GM19463 (cell line): ENCODE measurements around the gene ABL1.
"Not testable (repeated sequence)": the region's sequence is repeated elsewhere in the genome, so short reads cannot be mapped to it uniquely, and the experiment has no call there.

Experiments used
- ATAC-seq: cut with Tn5 transposase; IDR thresholded peaks from one replicate; pipeline ENCODE4 v1.9.1; 2021; ENCODE audit warnings: mild to moderate bottlenecking, moderate library complexity; ENCODE audit not compliant: unreplicated experiment

ABL1 gene

DNA sequence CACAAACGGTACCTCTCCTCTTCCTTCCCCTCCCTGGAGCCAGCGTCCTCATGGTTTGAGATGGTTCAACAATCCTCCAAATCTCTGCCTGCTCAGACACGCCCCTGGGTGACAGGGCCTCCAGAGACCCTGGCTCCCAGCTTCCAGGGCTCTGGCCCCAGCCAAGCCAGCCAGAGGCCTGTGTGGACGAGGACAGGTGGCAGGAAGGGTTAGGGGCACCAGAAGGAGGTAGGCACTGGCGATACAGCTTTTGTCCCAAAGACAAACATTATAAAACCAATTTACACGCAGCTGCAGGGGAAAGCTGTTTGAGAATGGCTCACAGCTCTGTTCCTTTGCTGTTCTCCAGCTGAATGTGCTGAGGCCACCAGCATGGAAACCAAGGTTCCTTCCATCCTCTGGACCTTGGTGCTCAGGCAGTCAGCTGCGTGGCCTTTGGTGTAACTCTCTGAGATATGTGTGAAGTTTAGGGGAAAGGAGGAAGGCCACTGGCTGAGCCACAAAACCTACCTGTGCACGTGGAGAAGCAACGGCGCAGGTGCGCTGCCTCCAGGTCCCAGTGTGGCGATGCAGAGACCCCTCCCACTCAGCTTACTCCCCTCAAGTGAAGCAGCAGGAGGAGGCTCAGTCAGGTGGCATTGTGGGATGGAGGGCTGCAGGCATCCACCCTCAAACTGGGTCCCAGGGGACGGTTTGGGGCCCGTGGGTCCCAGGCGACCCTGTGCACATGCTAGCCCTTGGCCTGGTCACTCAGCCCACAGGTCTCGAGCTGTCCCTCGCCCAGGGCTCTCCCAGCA lies 65.8 kb downstream of the ABL1 start:
- ATAC-seq = no peak

DNA sequence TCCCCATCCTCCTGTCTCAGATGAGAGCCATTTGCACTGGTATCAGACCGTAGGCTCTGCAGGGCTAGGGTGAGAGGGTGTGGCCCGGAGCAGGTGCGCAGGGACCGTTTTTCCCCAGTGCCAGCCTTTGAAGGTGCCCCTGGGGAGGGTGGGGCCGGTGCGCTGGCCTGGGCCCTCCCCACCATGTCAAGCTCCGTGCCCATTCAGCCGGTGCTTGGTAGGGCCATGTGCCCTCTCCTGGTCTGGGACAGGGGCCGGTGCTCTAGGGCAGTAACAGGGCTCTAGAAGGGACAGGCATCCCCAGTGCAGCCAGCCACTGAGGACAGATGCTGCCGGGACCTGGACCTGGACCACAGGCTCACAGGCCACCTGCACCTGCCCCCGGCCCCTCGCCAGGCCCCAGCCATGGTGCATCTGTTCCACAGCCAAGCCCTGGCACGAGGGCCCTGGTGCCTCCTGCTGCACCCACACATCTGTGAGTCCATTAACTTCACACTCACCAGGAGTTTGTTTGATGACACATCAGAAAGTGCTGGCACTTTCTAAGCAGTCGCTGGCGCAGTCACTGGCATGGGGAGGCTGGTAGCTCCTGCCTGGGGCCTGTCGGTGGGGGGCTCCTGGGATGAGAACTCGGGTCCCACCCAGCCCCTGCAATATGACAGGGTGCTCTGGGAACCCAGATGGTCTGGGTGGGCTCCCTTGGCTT lies 66.6 kb downstream of the ABL1 start:
- no peak for ATAC-seq

DNA sequence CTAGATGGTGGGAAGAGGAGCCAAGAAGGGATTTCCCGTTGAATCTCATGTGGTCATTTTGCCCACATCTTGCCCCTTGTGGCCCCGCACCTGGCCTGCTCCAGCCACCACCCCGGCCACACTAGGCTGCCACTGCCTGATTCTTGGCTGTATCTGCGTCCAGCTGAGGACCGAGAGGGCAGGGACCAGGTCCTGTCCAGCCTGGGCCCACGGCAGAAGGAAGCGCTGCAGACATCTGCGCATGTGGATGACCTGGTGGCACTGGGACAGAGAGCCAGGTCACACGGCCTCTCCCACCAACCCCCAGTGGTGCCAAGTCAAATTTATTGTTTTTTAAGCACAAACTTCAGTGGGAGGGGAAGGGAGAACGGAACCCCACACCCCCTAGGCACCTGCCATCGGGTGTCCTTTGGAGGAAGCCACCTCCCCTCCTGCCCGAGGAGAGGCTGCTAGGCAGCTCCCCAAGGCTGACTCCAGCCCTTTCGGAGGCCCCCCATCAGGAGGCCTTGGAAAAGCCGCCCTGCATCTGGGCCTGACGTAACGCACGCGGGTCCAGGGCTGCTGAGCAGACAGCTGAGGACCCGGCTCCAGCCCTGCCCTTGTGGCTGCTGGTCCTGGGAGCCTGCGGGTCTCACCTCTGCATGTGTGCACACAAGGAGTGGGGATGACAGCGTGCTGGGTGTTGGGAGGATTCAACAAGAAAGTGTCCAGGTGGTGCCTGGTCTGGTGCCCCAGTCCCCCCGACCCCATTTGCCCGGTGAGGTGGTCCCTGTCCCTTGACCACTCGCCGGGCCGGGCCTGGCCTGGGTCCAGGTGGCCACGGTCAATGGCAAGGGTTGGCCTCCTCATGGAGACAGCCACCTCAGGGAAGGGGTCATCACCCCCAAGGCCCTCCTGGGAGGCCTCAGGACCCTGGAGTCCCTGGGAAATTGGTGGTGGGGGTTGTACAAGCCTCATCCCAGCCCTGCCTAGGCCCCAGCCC lies 67.4 kb downstream of the ABL1 start:
- ATAC-seq = no peak

DNA sequence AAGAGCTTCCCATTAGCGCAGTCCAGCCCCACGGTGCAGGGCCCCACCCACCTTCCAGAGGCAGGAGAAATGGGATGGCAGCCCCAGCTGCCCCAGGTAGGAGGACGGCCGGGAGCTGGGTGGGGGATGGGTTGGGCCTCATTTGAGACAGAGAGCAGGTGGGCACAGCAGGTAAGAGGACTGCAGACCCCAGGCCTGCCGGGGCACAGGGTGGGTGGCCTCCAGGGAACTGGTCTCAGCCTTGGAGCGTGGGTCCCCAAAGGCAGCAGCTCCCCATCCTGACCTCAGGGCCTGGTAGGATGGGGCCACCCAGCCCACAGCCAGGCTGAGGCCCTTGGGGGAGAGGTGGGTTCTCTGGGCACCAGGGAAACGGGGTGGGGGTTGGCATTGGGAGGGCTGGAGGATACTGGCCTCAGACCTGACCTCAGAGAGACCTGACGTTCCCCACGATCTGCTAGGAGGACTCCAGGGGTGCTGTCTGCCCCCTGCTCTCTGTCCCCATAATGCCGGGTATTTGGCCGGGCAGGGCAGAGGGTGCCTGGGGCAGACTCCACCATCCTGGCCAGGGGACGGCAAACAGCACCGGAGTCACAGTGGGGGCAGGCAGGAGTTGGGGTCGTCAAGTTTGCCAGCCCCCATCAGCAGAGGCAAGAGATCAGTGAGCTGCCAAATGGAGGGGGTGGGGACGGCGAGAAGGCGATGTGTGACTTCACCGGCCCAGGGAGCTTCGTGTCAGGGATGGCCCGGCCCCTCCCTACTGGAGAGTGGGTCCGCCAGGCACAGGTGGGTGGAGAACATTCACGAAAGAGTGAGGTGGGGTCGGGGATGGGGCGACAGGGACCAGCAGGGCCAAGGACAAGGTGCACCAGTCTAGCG lies 68.4 kb downstream of the ABL1 start:
- no peak for ATAC-seq

DNA sequence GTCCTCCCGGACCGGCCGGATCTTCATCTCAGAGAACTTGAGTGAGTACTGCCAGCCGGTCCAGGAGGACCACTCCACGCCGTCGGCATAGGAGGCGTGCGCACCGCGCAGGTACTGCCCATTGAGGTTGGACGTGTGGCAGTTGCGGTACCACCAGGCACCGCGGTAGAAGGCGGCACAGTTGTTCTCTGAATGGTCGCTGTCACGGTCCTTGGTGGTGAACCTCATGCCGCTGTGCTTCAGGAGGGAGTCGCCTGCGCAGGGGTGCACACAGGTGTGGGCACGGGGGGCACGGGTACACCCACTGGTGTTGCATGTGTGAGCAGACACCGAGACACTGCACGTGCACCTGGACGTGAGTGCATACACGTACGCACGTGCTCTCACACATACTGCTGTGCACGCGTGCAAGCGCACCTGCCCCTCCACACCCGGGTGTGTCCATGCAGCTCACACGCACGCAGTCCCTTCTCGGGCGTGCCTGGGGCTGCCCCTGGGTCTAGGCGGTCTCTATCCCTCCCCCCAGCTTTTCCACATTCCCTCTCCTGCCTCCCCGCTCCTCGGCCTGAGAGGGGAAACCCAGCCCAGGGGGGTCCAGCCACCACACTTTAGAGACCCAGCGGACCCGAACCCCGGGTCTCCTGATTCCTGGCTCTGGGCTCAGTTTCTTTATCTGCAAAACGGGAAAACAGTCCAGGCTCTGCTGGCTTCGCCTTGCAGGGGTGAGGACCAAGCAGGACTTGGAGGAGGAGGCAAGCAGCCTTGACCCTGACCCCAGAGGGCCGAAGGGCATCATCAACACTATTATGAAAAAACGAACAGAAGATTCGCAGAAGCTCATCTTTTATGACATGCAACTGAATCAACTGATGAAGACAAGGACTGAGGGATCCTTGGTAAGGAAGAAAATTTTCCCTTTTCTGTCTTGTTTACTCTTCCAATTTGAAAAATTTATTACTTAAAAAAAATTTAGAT lies 69.3 kb downstream of the ABL1 start:
- no peak for ATAC-seq

DNA sequence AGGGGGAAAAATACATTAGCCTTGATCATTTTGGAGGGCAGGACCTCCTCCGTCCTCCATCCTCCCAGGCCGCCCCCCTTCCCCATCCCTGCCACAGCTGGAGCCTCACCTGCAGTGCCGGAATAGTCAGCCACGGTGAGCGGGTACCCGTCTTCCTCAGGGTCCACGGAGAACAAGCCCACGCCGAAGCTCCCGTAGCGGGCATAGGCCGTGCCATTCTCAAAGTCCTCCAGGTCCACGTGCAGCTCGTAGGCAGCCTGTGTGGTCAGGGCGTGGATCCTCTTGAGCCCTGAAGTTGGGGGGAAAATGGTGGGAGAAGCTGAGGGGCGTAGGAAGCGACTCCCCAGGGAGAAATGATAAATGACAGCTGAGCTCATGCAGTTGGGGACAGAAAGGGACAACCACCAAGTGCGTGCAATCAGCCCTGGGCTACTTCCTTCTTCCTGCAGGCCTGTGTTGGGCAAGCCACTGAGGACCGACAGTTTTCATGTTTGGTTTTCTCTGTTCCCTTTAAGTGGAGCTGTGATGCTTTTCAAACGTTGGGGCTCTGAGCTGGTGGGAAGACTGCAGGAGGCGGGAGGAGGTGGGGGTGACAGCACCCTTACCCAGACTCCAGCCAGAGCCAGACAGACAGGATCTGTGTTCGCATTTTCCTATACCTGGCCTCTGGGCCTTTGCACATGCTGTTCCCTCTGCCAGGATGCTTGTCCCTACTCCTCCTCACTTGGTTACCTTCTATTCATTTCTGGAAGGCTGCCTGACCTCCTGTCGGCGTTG lies 70.3 kb downstream of the ABL1 start:
- no peak for ATAC-seq

DNA sequence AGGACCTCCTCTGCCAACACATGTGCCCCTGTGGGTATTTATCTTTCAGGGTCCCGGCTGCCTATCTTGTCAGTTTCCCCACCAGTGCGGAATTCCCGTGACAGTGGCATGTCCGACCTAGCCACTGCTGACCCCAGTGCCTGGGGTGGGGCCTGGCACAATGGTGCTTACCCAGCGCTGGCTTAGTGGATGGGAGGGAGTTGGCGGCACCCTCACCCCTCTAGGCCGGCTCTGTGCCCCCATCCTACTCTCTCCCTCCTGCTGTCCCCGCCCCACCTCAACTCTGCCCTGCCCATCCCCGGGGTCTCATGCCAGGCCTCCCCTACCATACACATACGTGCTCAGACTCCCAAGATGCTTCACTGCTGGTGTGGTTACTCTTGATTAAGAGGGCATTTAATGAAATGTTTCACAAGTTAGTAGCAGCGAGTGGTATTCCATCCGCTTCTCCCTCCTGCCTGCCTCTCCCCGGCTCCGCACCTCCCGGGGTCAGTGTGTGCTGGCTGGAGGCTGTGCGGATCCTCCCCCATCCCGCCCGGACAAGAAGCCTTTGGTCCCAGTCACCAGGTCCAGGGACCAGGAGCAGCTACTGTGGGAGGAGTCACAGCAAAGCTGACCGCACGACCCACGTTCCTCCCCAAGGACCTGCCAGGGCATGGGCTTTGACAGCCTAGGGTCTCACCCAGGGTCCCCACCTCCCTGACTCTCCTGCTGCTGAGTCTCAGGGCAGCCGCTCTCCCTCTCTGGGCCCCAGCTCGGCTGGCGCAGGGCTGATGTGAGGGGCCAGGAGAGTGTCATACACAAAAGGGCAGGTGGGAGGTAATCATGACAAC lies 71.1 kb downstream of the ABL1 start:
- no peak for ATAC-seq

DNA sequence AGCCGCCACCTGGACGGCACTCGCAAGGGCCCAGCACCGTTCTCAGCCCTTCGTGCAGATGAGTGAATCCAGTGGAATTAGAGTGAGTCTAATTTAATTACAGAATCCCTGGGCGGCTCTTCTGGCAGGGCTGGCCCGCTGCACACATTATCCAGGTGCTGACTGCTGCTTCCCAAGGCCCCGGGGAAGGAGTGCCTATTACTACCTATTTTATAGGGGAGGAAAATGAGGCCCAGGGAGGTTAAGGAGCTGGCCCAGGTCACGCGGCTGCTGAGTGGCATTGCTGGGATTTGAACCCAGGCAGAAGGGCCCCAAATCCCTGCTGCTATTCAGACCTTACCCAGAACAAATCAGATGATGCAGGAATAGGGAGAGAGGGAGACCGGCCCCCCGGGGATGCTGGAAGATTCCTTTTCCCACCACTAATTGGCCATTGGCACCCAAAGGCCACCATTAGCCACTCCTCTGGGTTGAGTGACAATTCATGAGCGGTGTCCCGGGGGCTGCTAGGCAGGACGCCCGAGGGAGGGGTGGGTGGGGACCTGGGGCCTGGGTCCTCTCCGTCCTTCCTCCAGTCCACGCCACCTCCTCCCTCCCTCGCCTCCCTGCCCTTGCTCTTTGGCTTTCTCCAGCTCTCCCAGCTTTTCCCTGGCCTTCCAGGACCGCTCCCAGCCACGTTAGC lies 71.8 kb downstream of the ABL1 start:
- no peak for ATAC-seq

DNA sequence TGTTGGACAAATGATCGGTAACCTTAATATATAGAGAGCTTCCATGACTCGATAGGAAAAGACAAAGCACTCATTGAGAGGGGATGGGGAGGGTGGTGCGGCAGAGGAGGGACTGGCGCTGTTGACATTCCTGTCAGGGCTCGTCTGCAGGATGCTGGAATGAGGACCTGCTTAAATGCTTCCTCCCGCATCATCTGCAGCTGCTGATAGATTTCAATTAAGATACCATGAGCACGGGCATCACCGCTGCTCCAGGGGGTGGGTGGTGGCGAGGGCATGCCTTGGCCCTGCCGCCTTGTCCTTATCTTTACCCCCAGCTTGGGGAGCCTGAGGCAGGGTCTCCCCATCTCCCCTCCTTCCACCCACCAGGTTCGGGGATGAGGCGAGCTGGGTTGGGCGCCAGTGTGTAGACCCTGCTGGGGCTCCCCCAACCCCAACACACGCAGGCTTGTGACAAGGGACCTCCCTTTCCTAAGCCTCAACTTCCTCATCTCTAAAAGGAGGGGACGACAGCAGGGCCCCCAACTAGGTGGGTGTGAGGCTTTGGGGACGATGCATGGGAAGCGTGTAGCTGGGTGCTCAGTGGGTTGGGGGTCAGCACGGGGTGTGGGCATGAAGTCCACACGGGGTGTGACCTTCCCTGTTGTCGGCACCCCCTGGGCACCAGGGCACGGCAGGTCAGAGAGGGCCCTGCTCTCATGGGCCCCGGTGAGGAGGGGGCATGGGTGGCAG lies 73.3 kb downstream of the ABL1 start:
- no peak for ATAC-seq

DNA sequence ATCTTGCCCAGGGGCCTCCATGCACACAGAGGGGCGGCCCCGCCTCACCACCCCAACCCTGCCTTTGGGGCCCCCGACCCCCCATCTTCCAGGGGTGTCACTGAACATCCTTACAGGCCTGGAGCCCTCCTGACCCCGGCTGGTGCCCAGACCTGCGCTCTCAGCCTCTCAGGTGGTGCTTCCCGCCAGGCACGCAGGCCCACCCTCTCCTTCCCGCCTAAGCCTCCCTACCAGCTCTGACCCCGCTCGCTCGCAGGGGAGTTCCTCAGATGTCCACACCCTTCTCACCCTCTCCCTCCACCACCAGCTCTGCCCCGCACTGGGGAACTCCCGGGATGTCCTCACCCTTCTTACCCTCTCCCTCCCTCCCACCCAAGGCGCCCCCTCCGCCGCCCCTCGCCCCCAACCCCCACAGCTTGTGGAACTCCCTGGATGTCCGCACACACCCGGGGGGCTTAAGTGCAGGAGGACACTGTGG lies 73.9 kb downstream of the ABL1 start:
- no peak for ATAC-seq

DNA sequence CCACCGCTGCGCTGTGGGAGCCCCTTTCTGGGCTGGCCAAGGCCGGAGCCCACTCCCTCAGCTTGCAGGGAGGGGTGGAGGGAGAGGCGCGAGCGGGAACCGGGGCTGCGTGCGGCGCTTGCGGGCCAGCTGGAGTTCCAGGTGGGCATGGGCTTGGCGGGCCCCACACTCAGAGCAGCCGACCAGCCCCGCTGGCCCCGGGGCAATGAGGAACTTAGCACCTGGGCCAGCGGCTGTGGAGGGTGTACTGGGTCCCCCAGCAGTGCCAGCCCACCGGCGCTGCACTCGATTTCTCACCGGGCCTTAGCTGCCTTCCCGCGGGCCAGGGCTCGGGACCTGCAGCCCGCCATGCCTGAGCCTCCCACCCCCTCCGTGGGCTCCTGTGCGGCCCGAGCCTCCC lies 75.0 kb downstream of the ABL1 start:
- not testable (repeated sequence) for ATAC-seq

DNA sequence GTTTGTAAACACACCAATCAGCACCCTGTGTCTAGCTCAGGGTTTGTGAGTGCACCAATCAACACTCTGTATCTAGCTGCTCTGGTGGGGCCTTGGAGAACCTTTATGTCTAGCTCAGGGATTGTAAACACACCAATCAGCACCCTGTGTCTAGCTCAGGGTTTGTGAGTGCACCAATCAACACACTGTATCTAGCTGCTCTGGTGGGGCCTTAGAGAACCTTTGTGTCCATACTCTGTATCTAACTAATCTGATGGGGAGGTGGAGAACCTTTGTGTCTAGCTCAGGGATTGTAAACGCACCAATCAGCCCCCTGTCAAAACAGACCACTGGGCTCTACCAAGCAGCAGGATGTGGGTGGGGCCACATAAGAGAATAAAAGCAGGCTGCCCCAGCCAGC lies 75.6 kb downstream of the ABL1 start:
- ATAC-seq = not testable (repeated sequence)

DNA sequence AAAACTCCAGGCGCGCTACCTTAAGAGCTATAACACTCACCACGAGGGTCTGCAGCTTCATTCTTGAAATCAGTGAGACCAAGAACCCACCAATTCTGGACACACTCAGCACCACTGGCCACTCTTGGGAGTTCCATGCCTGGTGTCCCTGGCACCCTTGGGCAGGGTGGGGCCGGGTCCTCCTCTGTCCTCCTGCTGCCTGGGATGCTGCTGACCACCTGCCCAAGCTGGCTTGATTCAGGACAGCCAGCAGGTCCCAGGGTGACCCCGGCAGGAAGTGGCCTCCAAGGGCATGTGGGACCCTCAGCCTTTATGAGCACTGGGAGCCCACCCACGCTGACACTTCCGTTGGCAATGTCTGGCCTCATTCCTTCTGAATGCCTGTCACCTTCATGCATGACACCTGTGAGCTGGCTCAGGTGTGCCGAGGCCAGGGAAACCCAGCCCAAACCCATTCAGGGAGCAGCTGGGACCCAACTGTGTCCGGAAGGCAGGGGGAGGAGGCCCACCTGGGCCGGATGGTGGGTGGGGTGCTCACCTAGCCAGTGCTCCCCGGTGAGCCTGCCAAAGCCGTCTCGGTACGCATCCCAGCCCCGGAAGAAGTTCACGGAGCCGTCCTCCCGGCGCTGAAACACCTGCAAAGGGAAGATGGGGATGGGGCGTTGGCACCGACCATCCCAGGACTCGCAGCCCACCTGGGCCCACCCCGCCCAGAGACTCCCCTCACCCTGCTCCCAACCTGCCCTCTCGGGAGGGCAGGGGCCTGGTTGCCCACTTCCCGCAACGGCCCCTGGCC lies 76.4 kb downstream of the ABL1 start:
- no peak for ATAC-seq

DNA sequence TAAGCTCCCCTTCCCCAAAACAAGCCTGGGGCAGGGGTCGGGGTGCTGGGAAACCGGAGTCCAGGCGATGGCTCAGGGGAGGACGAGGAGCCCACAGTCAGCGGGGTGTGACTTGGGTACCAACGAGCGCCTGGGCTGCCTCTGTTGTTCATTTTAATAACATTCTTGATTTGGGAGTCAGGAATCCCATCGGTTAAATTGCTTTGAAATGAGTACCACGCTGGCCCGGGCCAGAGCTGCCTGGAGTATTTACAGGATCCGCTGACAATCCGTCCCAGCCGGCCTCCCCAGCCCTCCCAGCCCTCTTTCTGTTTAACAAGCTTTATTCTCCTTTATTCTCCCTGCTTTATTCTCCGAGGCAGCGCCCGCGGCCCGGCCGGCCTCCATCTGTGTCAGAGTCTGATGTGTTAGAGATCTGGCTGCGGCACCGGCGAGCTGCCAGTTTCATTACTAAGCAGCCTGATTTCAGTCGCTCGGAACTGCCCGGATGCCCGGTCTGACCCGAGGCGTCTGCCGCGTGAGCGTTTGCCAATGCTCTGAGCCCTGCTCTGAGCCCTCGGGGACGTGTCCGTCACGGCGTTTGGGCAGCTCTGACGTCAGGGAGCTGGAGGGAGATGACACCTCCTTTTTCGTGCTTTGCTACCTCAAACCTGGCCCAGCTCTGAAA lies 78.0 kb downstream of the ABL1 start:
- no peak for ATAC-seq
